ENCODE data around the gene BPIFA2.
"Not testable (repeated sequence)": the region's sequence is repeated elsewhere in the genome, so short reads cannot be mapped to it uniquely, and the experiment has no call there.

Gene BPIFA2, protein sequence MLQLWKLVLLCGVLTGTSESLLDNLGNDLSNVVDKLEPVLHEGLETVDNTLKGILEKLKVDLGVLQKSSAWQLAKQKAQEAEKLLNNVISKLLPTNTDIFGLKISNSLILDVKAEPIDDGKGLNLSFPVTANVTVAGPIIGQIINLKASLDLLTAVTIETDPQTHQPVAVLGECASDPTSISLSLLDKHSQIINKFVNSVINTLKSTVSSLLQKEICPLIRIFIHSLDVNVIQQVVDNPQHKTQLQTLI

DNA sequence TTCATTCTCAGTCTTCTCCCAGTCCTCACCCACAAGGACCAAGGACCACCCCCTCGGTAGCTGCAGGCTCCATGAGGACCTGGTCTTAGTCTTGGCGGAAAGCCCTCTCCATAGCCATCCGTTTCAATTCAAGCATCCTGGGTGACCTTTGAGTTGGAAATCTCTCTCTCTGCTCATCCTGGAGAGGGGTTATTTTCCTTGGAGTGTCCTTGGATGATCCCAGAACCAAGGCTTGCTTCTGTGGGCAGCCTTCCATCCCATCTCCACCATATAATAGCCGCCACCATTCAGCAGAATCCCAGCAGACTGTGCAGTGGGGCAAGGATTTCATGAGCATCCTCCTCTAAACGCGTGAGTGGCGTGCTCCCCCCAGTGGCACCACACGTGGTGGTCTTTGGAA is at the start of gene BPIFA2:
TSS of gene BPIFA2 (plus strand) at position 301 of the 400 bp plus-strand sequence. CDS start 987 bp downstream, outside the sequence.
- Histone ChIP-seq H3K27me3 (ENCODE audit: insufficient read depth, low read length, poor library complexity, severe bottlenecking) (no peaks in the 10 kb centered on the region), H3K4me2 (ENCODE audit: low read depth, low read length, poor library complexity, severe bottlenecking) (no peak within 1 kb of the TSS), H3K9me2 (replicated peaks; ENCODE audit: low read depth, low read length) (no peaks in the 10 kb centered on the region), H4K20me1 (ENCODE audit: insufficient read depth, low read length, poor library complexity, severe bottlenecking) (no peaks in the 10 kb centered on the region), H3K9me3 (ENCODE audit: insufficient read depth, low read depth, low read length) (peaks cover 17% of the 10 kb centered on the region; the same call in 1 of the 2 replicates), H3K4me3 (ENCODE audit: low read length, poor library complexity, severe bottlenecking) (no peak within 1 kb of the TSS), H3K36me3 (ENCODE audit: insufficient read depth, low read length) (no peaks in the 10 kb centered on the region), H3K4me1 (ENCODE audit: insufficient read depth, low read length, poor library complexity, severe bottlenecking) (no peaks in the 10 kb centered on the region), H3K9ac (ENCODE audit: low read depth, low read length, poor library complexity, severe bottlenecking) (no peak within 1 kb of the TSS), H2AFZ (ENCODE audit: low read length) (no peak within 1 kb of the TSS), H3F3A (ENCODE audit: low read depth) (no peaks in the 10 kb centered on the region), H3K79me2 (ENCODE audit: insufficient read depth, low read length) (no peaks in the 10 kb centered on the region)
- TF ChIP-seq, protein P1, sequence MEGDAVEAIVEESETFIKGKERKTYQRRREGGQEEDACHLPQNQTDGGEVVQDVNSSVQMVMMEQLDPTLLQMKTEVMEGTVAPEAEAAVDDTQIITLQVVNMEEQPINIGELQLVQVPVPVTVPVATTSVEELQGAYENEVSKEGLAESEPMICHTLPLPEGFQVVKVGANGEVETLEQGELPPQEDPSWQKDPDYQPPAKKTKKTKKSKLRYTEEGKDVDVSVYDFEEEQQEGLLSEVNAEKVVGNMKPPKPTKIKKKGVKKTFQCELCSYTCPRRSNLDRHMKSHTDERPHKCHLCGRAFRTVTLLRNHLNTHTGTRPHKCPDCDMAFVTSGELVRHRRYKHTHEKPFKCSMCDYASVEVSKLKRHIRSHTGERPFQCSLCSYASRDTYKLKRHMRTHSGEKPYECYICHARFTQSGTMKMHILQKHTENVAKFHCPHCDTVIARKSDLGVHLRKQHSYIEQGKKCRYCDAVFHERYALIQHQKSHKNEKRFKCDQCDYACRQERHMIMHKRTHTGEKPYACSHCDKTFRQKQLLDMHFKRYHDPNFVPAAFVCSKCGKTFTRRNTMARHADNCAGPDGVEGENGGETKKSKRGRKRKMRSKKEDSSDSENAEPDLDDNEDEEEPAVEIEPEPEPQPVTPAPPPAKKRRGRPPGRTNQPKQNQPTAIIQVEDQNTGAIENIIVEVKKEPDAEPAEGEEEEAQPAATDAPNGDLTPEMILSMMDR (conservative IDR thresholded peaks at IDR 0.05; ENCODE audit: low read length) = no peak
- TF ChIP-seq EZH2phosphoT487 (IDR thresholded peaks at IDR 0.05; ENCODE audit: borderline replicate concordance) = no peak

DNA sequence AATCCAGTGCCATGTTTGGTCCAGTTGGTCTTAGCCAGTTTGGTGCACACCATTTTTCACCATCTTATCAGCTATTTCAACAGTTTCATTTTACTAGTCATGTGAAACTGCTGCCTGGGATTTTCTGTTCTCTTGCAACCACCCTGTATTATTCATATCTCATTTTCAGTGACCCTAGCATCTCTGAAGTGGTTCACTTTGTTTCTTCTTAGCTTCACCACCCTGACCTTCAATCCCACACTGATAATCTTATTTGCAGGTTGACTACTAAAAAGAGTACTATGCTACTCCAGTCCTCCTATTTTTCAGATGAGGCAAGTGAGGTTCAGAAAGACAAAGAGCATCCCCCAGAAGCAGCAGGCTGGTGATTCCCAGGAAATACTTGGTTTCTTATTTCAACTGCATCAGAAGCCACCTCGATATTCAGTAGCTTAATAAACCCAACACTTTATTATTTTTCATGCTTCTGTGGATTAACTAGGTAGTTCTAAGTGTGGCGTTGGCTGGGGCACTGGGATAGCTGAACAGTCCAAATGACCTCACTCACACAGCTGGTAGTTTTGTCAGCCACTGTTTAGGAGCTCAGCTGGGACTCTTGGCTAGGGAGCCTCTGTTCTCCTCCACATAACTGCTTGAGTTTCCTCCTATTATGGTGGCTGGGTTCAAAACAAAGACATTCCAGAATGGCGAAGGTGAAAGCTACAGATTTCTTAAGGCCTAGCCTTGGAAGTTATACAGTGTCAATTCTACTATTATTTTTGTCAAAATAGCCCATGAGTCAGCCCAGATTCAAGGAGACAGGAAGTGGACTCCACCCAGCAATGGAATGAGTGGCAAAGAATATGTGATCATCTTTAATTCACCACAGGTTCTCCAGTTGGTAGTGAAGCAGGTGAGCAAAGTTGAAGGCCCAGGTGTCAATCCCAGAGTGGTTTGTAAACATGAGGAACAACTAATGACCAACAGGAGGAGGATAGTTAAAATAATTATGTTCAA is 47.9 kb upstream of the BPIFA2 start:
- Histone ChIP-seq H3K9me3 (ENCODE audit: insufficient read depth, low read depth, low read length) (no peaks in the 10 kb centered on the region), H3K79me2 (ENCODE audit: insufficient read depth, low read length) (no peaks in the 10 kb centered on the region), H3K36me3 (ENCODE audit: insufficient read depth, low read length) (no peaks in the 10 kb centered on the region), H3K4me1 (ENCODE audit: insufficient read depth, low read length, poor library complexity, severe bottlenecking) (no peaks in the 10 kb centered on the region), H3K9me2 (replicated peaks; ENCODE audit: low read depth, low read length) (no peaks in the 10 kb centered on the region), H4K20me1 (ENCODE audit: insufficient read depth, low read length, poor library complexity, severe bottlenecking) (no peaks in the 10 kb centered on the region), H3F3A (ENCODE audit: low read depth) (no peaks in the 10 kb centered on the region), H3K9ac (ENCODE audit: low read depth, low read length, poor library complexity, severe bottlenecking) (no peak overlapping the region), H3K27me3 (ENCODE audit: insufficient read depth, low read length, poor library complexity, severe bottlenecking) (no peaks in the 10 kb centered on the region), H3K4me3 (ENCODE audit: low read length, poor library complexity, severe bottlenecking) (no peak overlapping the region), H2AFZ (ENCODE audit: low read length) (no peak overlapping the region), H3K4me2 (ENCODE audit: low read depth, low read length, poor library complexity, severe bottlenecking) (no peak overlapping the region)
- no peak for TF ChIP-seq EZH2phosphoT487 (IDR thresholded peaks at IDR 0.05; ENCODE audit: borderline replicate concordance)
- TF ChIP-seq, protein P1 (conservative IDR thresholded peaks at IDR 0.05; ENCODE audit: low read length) = no peak

DNA sequence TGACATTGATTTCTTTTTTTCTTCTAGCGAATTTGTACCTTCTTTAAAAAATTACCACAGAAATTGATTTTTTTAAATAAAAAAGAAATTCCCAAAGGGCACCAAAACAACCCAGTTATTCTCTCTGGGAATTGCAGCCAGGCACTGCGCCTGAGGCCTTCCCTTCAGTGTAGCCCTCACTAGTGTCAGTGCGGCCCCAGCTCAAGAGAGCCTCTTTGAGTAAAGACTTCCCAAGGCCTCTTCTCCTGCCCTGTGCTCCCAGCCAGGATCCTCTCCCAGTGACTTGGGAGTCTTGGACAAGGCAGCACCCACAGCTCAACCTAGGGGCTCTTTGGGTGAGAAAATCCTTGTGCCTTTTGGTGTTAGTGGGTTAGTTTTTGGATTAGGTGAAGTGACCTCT is 47.0 kb upstream of the BPIFA2 start:
- Histone ChIP-seq H3K4me3 (ENCODE audit: low read length, poor library complexity, severe bottlenecking) (no peak overlapping the region), H3K27me3 (ENCODE audit: insufficient read depth, low read length, poor library complexity, severe bottlenecking) (no peaks in the 10 kb centered on the region), H3F3A (ENCODE audit: low read depth) (no peaks in the 10 kb centered on the region), H3K9ac (ENCODE audit: low read depth, low read length, poor library complexity, severe bottlenecking) (no peak overlapping the region), H3K4me2 (ENCODE audit: low read depth, low read length, poor library complexity, severe bottlenecking) (no peak overlapping the region), H3K4me1 (ENCODE audit: insufficient read depth, low read length, poor library complexity, severe bottlenecking) (no peaks in the 10 kb centered on the region), H3K79me2 (ENCODE audit: insufficient read depth, low read length) (no peaks in the 10 kb centered on the region), H4K20me1 (ENCODE audit: insufficient read depth, low read length, poor library complexity, severe bottlenecking) (no peaks in the 10 kb centered on the region), H3K36me3 (ENCODE audit: insufficient read depth, low read length) (no peaks in the 10 kb centered on the region), H3K9me3 (ENCODE audit: insufficient read depth, low read depth, low read length) (no peaks in the 10 kb centered on the region), H3K9me2 (replicated peaks; ENCODE audit: low read depth, low read length) (no peaks in the 10 kb centered on the region), H2AFZ (ENCODE audit: low read length) (no peak overlapping the region)
- TF ChIP-seq, protein P1 (conservative IDR thresholded peaks at IDR 0.05; ENCODE audit: low read length) = no peak
- TF ChIP-seq EZH2phosphoT487 (IDR thresholded peaks at IDR 0.05; ENCODE audit: borderline replicate concordance) = no peak

DNA sequence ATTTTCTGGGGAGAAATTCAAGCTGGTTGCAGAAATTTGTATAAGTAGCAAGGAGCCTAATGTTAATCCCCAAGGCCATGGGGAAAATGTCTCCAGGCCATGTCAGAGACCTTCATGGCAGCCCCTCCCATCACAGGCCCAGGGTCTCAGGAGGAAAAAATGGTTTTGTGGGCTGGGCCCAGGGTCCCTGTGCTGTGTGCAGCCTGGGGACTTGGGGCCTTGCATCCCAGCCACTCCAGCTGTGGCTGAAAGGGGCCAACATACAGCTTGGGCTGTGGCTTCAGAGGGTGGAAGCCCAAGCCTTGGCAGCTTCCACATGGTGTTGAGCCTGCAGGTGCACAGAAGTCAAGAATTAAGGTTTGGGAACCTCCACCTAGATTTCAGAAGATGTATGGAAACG is 45.7 kb upstream of the BPIFA2 start:
- H3K4me3 ChIP-seq (ENCODE audit: low read length, poor library complexity, severe bottlenecking); H3K4me1 ChIP-seq (ENCODE audit: insufficient read depth, low read length, poor library complexity, severe bottlenecking); H3K27me3 ChIP-seq (ENCODE audit: insufficient read depth, low read length, poor library complexity, severe bottlenecking); H3K9me3 ChIP-seq (ENCODE audit: insufficient read depth, low read depth, low read length); H3K9me2 ChIP-seq (replicated peaks; ENCODE audit: low read depth, low read length); H3K79me2 ChIP-seq (ENCODE audit: insufficient read depth, low read length); H3K36me3 ChIP-seq (ENCODE audit: insufficient read depth, low read length); H3K4me2 ChIP-seq (ENCODE audit: low read depth, low read length, poor library complexity, severe bottlenecking); H2AFZ ChIP-seq (ENCODE audit: low read length); H3K9ac ChIP-seq (ENCODE audit: low read depth, low read length, poor library complexity, severe bottlenecking); H3F3A ChIP-seq (ENCODE audit: low read depth); H4K20me1 ChIP-seq (ENCODE audit: insufficient read depth, low read length, poor library complexity, severe bottlenecking): not testable (repeated sequence)

Data from Loucy (cell line).